IMR-90 (cell line): ENCODE results near the gene ANO9. TPM values are rescaled to one million over a fixed set of nuclear protein-coding genes. Genes with fewer than 3 reads are reported as not detected.

Source experiments
- ATAC-seq: fragments of 200-7000 bp; cut with Tn5 transposase; 2 replicates; pipeline ENCODE4 v1.9.1; 2020; ENCODE audit warnings: low read depth, mild to moderate bottlenecking, moderate library complexity
- BruUV-seq: library from RNA; stranded (reverse); fragments of 400-500 nt; replicated peaks from 2 replicates; lab custom pipeline; 2021; lab: Mats Ljungman, UMichigan
- CTCF ChIA-PET: fragments of 300-600 bp; formaldehyde crosslinking; extraction: SDS; loops from one replicate; lab custom pipeline; 2021; ENCODE audit warnings: antibody characterized with exemption; lab: Yijun Ruan, JAX
- POLR2A ChIA-PET: fragments of 300-600 bp; sonication (Branson Sonifier 250); formaldehyde crosslinking; loops from one replicate; lab custom pipeline; 2022; ENCODE audit warnings: antibody characterized with exemption; ENCODE audit not compliant: unreplicated experiment; lab: Charles Lee
- DNase-seq: peaks from one replicate; pipeline ENCODE4 v3.0.0; 2013
- H2AFZ ChIP-seq: replicated peaks from 2 replicates; pipeline ENCODE3; 2013; ENCODE audit warnings: low read length, mild to moderate bottlenecking; ENCODE audit not compliant: poor library complexity
- H2AK5ac ChIP-seq: 2 replicates; pipeline ENCODE4 v1.6.1; 2013; ENCODE audit warnings: low read depth, low read length, inconsistent platforms
- H2AK9ac ChIP-seq: replicated peaks from 2 replicates; pipeline ENCODE3; 2013; ENCODE audit warnings: mild to moderate bottlenecking, low read depth, low read length, moderate library complexity; ENCODE audit not compliant: poor library complexity
- H2BK120ac ChIP-seq: 2 replicates; pipeline ENCODE4 v1.6.1; 2013; ENCODE audit warnings: low read depth, low read length, inconsistent platforms
- H2BK15ac ChIP-seq: 3 replicates; pipeline ENCODE4 v1.6.1; 2013; ENCODE audit warnings: low read depth, low read length, inconsistent platforms
- H2BK20ac ChIP-seq: 2 replicates; pipeline ENCODE4 v1.6.1; 2013; ENCODE audit warnings: low read depth, mild to moderate bottlenecking, inconsistent platforms, low read length, moderate library complexity
- H2BK5ac ChIP-seq: 2 replicates; pipeline ENCODE4 v1.6.1; 2013; ENCODE audit warnings: mild to moderate bottlenecking, low read depth, low read length, inconsistent platforms; ENCODE audit not compliant: poor library complexity, severe bottlenecking
- H3K14ac ChIP-seq: replicated peaks from 2 replicates; pipeline ENCODE4 v1.6.1; 2013; ENCODE audit warnings: low read depth, low read length, inconsistent platforms
- H3K18ac ChIP-seq: 2 replicates; pipeline ENCODE4 v1.6.1; 2013; ENCODE audit warnings: low read depth, low read length, control low read depth
- H3K23ac ChIP-seq: 2 replicates; pipeline ENCODE4 v1.6.1; 2013; ENCODE audit warnings: low read depth, low read length, inconsistent platforms
- H3K27ac ChIP-seq: 2 replicates; pipeline ENCODE4 v1.5.1; 2013; ENCODE audit warnings: mild to moderate bottlenecking, control low read depth, low read length; ENCODE audit not compliant: insufficient read depth
- H3K27me3 ChIP-seq: 2 replicates; pipeline ENCODE4 v1.6.1; 2013; ENCODE audit warnings: low read length; ENCODE audit not compliant: control insufficient read depth, insufficient read depth
- H3K36me3 ChIP-seq: 2 replicates; pipeline ENCODE4 v1.6.1; 2013; ENCODE audit warnings: low read length, mixed read lengths; ENCODE audit not compliant: control insufficient read depth, insufficient read depth
- H3K4ac ChIP-seq: 2 replicates; pipeline ENCODE4 v1.6.1; 2013; ENCODE audit warnings: low read depth, low read length, inconsistent platforms
- H3K4me1 ChIP-seq: 2 replicates; pipeline ENCODE4 v1.6.1; 2013; ENCODE audit warnings: low read length, mixed read lengths; ENCODE audit not compliant: control insufficient read depth, insufficient read depth
- H3K4me2 ChIP-seq: 2 replicates; pipeline ENCODE4 v1.6.1; 2013; ENCODE audit warnings: low read depth, mild to moderate bottlenecking, control low read depth, low read length, moderate library complexity
- H3K4me3 ChIP-seq: 2 replicates; pipeline ENCODE4 v1.5.1; 2013; ENCODE audit warnings: low read depth, mild to moderate bottlenecking, control low read depth, low read length, moderate library complexity; ENCODE audit not compliant: insufficient read depth
- H3K56ac ChIP-seq: 2 replicates; pipeline ENCODE4 v1.6.1; 2013; ENCODE audit warnings: low read length, inconsistent platforms; ENCODE audit not compliant: insufficient read depth; ENCODE audit errors: extremely low read depth
- H3K79me1 ChIP-seq, 2 experiments: 2 replicates each; pipeline ENCODE4 v1.6.1; 2013; ENCODE audit warnings: low read length in 2 of 2, inconsistent platforms in 1 of 2, low read depth in 1 of 2
- H3K9ac ChIP-seq: 2 replicates; pipeline ENCODE4 v1.6.1; 2013; ENCODE audit warnings: low read depth, low read length, control low read depth
- H3K9me1 ChIP-seq: 2 replicates; pipeline ENCODE4 v1.6.1; 2013; ENCODE audit warnings: low read length, inconsistent platforms; ENCODE audit not compliant: insufficient read depth
- H3K9me3 ChIP-seq: 2 replicates; pipeline ENCODE4 v1.6.1; 2013; ENCODE audit warnings: low read length; ENCODE audit not compliant: control insufficient read depth, insufficient read depth
- H4K20me1 ChIP-seq: 2 replicates; pipeline ENCODE4 v1.6.1; 2013; ENCODE audit warnings: low read length, inconsistent platforms; ENCODE audit not compliant: insufficient read depth
- H4K5ac ChIP-seq: 2 replicates; pipeline ENCODE4 v1.6.1; 2013; ENCODE audit warnings: mild to moderate bottlenecking, low read depth, low read length, control low read depth
- H4K8ac ChIP-seq, 2 experiments: 2 replicates each; pipeline ENCODE4 v1.6.1; 2013; ENCODE audit warnings: low read depth in 2 of 2, low read length in 2 of 2, control low read depth in 1 of 2, inconsistent platforms in 1 of 2
- H4K91ac ChIP-seq: 2 replicates; pipeline ENCODE4 v1.6.1; 2013; ENCODE audit warnings: low read depth, low read length, inconsistent platforms; ENCODE audit not compliant: insufficient read depth
- MXI1 ChIP-seq: IDR thresholded peaks from 2 replicates; pipeline ENCODE4 v1.6.1; 2012; ENCODE audit warnings: low read depth, mild to moderate bottlenecking, low read length, moderate library complexity, borderline replicate concordance
- WGBS, 2 experiments: methylation state at CpG; one replicate each; pipeline versions ENCODE4 v1.1.5 to v1.1.7; 2013; ENCODE audit warnings: missing lambda C conversion rate in 2 of 2; ENCODE audit not compliant: insufficient read length in 1 of 2; ENCODE audit errors: extremely low coverage in 2 of 2; 5-methylcytosine and 5-hydroxymethylcytosine counted together
- dilution Hi-C: fragments of 300-500 bp; cut with HindIII; formaldehyde crosslinking; loops from one replicate; pipeline ENCODE4 v1.14.3; 2018; ENCODE audit warnings: low sequenced_read_pairs; ENCODE audit not compliant: unreplicated experiment
- in situ Hi-C: fragments of 300-500 bp; cut with MboI; formaldehyde crosslinking; loops from 3 replicates; pipeline ENCODE4 v1.14.3; 2019; ENCODE audit warnings: low sequenced_read_pairs, inconsistent platforms, mixed read lengths
- intact Hi-C: fragments of 100-400 bp; cut with micrococcal nuclease; formaldehyde crosslinking; loops from 2 replicates; pipeline ENCODE4 v1.10.0; 2022
- polyA plus RNA-seq, 3 experiments: library from polyadenylated mRNA; depleted of rRNA; stranded (reverse); fragments of >200 nt; gene quantifications; 2 replicates each; pipeline ENCODE4 v1.2.3, GENCODE V29; 2012; ENCODE audit warnings: low replicate concordance in 1 of 3
- total RNA-seq: library from RNA; depleted of rRNA; stranded (reverse); fragments of >200 nt; gene quantifications from 2 replicates; pipeline ENCODE4 v1.2.3, GENCODE V29; 2012

Gene ANO9
- total and polyA plus RNA-seq, 2 of the 4 experiments (the other 2 are of a cell fraction) = not detected

- Histone ChIP-seq H2BK20ac (no peak overlapping the region), H3K4me3 (no peak overlapping the region), H3K9ac (no peak overlapping the region), H4K20me1 (peaks cover 8% of the 10 kb centered on the region), H3K36me3 (peaks cover 5% of the 10 kb centered on the region), H3K23ac (no peak overlapping the region), H3K79me1 (peaks cover 18 to 47% of the 10 kb centered on the region in 2 experiments), H3K27me3 (no peaks in the 10 kb centered on the region), H2AK9ac (no peak overlapping the region), H2BK120ac (no peak overlapping the region), H2BK15ac (no peak overlapping the region), H3K27ac (no peak overlapping the region), H4K8ac (no peak overlapping the region), H3K56ac (no peak overlapping the region), H3K4me2 (no peak overlapping the region), H4K91ac (no peak overlapping the region), H3K9me3 (no peaks in the 10 kb centered on the region), H2AFZ (no peak overlapping the region), H3K9me1 (peaks cover 6% of the 10 kb centered on the region), H2BK5ac (no peak overlapping the region), H3K18ac (no peak overlapping the region), H3K4me1 (no peaks in the 10 kb centered on the region), H3K4ac (no peak overlapping the region), H2AK5ac (no peak overlapping the region), H3K14ac (no peak overlapping the region), H4K5ac (no peak overlapping the region)
- intact Hi-C loops = no loop called here
- in situ Hi-C loops = no loop called here
- ChIA-PET POLR2A (no interaction called here), CTCF (no interaction called here)
- DNase-seq (no peak), ATAC-seq (no peak)
- TF ChIP-seq MXI1 = no peak
- WGBS, 2 experiments = 97% methylated on average over 15 of the region's 15 CpGs; no CpG with 5 or more reads in 1 of the 2 experiments
- dilution Hi-C loops = no loop called here
- BruUV-seq = no TSS peak
Measured at GRCh38 chr11:476416-476815, 34.6 kb upstream of the ANO9 start.
